HepG2 (cell line): ENCODE measurements around the gene PPRC1.

Experiments
- CBX1 ChIP-seq: IDR thresholded peaks from one replicate; pipeline ENCODE4 v1.6.1; 2016; ENCODE audit warnings: antibody characterized with exemption, low read depth
- POLR2AphosphoS5 ChIP-seq: IDR thresholded peaks from 2 replicates; pipeline ENCODE4 v1.6.1; 2012; ENCODE audit warnings: low read depth, low read length
- TCF12 ChIP-seq, 2 experiments: fragments of 450-650 bp in 1 of 2; sonication (generic) in 1 of 2; formaldehyde crosslinking in 1 of 2; IDR thresholded peaks; 2 replicates each; pipeline versions ENCODE4 v1.6.1 to v1.8.0; 2017 to 2022; ENCODE audit warnings: antibody characterized with exemption in 1 of 2, mild to moderate bottlenecking in 1 of 2, missing genetic modification reagents in 1 of 2, moderate library complexity in 1 of 2
- ZFP1 ChIP-seq: IDR thresholded peaks from 2 replicates; pipeline ENCODE4 v1.6.1; 2016
- ZFX ChIP-seq: sonication (generic); formaldehyde crosslinking; IDR thresholded peaks from 2 replicates; pipeline ENCODE4 v1.4.0; 2020; ENCODE audit warnings: mild to moderate bottlenecking, low read depth, missing genetic modification reagents, moderate library complexity
- TF ChIP-seq, protein P1 (sequence below): sonication (generic); formaldehyde crosslinking; IDR thresholded peaks from 2 replicates; pipeline ENCODE4 v1.9.0; 2021; ENCODE audit warnings: missing genetic modification reagents, borderline replicate concordance
- TF ChIP-seq, protein P2 (sequence below): sonication (generic); formaldehyde crosslinking; IDR thresholded peaks from 2 replicates; pipeline ENCODE4 v1.4.0; 2020; ENCODE audit warnings: missing genetic modification reagents

DNA sequence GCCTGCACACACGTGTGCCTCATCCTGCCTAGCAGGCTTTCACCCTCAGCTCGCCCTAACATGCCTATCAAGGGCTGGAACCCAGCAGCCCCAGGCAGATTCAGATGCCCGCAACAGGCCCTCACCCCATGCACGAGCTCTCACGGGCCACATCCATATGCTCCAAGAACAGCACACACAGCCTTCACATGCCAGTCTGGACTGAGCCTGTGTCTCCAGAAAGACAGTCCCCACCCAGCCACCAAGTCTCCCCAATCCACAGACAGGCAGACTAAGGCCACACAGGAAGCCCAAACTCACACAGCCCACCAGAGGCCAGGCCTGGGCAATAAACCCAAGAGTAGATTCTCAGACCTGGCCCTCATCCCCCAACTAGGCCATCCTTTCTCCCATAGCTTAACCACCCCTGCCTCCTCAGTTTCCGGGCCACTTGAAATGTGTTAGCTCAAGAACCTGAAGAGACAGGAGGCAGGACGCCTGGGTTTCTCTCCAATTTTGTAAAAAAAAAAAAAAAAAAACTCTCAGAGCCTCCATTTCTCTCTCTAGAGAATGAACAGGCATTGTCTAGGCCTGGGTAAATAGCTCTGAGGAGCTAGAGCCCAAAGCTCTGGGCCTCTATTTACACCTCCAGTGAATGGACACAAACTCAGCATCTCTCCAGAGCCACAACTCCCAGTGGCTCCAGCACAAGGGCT, 19.4 kb upstream of the PPRC1 start:
- TF ChIP-seq ZFP1 (CRISPR knock-in tag): no peak
- TF ChIP-seq, protein P1, sequence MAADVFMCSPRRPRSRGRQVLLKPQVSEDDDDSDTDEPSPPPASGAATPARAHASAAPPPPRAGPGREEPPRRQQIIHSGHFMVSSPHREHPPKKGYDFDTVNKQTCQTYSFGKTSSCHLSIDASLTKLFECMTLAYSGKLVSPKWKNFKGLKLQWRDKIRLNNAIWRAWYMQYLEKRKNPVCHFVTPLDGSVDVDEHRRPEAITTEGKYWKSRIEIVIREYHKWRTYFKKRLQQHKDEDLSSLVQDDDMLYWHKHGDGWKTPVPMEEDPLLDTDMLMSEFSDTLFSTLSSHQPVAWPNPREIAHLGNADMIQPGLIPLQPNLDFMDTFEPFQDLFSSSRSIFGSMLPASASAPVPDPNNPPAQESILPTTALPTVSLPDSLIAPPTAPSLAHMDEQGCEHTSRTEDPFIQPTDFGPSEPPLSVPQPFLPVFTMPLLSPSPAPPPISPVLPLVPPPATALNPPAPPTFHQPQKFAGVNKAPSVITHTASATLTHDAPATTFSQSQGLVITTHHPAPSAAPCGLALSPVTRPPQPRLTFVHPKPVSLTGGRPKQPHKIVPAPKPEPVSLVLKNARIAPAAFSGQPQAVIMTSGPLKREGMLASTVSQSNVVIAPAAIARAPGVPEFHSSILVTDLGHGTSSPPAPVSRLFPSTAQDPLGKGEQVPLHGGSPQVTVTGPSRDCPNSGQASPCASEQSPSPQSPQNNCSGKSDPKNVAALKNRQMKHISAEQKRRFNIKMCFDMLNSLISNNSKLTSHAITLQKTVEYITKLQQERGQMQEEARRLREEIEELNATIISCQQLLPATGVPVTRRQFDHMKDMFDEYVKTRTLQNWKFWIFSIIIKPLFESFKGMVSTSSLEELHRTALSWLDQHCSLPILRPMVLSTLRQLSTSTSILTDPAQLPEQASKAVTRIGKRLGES: no peak
- TF ChIP-seq, protein P2, sequence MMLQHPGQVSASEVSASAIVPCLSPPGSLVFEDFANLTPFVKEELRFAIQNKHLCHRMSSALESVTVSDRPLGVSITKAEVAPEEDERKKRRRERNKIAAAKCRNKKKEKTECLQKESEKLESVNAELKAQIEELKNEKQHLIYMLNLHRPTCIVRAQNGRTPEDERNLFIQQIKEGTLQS (CRISPR knock-in tag): no peak
- no peak for TF ChIP-seq TCF12 (IDR thresholded peaks at IDR 0.05)
- TF ChIP-seq TCF12 (CRISPR knock-in tag; IDR thresholded peaks at IDR 0.05): no peak
- TF ChIP-seq ZFX (CRISPR knock-in tag): no peak
- TF ChIP-seq CBX1: no peak
- TF ChIP-seq POLR2AphosphoS5: no peak
